HG02588 (cell line): ENCODE data around the gene LRP5.

ENCODE experiments used
- ATAC-seq: cut with Tn5 transposase; IDR thresholded peaks from one replicate; pipeline ENCODE4 v1.9.1; 2021; ENCODE audit warnings: mild to moderate bottlenecking, moderate library complexity; ENCODE audit not compliant: unreplicated experiment

LRP5 gene

GRCh38 chr11:68345776-68346461 is 33.5 kb downstream of the LRP5 start:
- ATAC-seq = no peak

- ATAC-seq = no peak
Measured at GRCh38 chr11:68346462-68346790, 34.0 kb downstream of the LRP5 start.

GRCh38 chr11:68347345-68347744 is 35.0 kb downstream of the LRP5 start:
- no peak for ATAC-seq

- no peak for ATAC-seq
Measured at GRCh38 chr11:68347841-68348240, 35.5 kb downstream of the LRP5 start.

DNA sequence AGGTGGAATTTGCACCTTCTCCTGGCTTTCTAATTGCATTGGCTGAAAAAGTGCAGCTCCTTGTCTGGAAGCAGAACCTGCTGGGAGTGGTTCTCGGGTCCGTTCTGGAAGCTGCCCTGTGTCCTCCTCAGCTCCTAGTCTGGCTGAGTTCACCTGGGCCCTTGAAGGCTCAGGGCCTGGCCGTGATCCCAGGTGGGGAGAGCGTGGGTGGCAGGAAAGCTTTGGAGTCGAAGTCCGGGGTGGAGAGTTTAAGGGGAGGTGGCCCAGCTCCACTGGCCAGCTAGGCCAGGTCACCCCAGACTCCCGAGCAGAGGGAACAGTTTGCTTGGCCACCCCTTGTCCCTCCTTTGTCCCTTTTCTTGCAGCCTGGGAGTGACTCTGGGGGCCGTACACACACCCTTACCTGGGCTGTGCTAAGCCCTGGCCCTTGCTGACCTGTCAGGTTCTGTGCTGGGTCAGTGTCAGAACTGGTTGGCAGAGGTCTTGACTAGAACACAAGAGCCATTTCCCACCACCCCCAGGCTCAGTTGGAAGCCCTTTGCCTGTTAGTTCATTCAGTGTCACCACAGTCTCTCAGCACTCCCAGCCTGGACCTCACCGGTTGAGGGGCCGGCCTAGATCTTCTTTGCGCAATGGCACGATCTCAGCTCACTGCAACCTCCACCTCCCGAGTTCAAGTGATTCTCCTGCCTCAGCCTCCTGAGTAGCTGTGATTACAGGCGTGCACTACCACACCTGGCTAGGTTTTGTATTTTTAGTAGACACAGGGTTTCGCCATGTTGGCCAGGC is 37.3 kb downstream of the LRP5 start:
- no peak for ATAC-seq

DNA sequence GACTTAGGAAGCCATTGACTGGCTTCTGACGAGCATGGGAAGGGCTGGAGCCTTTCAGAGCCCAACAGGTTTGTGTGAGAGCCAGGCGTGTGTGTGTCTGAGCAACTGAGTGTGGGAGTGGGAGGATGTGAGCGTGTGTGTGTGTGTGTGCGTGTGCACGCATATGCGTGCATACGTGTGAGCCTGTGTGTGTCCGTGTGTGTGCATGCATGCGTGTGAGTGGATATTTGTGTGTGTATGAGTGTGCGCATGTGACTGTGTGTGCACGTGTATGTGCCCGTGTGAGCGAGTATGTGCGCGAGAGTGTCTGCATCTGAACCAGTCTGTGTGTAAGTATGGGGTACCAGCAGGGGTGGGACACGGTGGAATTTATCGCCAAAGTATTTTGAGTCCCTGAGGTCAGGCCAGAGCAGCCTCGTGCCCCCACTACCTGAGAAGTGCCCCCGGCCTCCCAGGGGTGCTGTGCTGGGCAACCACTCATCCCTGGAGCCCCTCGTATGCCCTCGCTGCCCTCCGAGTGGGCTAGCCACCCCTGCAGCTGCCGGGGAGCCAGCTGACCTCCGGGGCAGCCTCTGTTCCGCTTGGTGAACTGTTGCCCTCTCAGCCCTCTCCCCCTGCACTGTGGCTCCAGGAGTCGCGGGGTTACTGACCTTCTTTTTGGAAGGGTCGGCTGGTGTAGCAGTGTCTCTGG is 38.5 kb downstream of the LRP5 start:
- ATAC-seq = no peak

GRCh38 chr11:68351450-68352275 is 39.3 kb downstream of the LRP5 start:
- ATAC-seq = no peak

DNA sequence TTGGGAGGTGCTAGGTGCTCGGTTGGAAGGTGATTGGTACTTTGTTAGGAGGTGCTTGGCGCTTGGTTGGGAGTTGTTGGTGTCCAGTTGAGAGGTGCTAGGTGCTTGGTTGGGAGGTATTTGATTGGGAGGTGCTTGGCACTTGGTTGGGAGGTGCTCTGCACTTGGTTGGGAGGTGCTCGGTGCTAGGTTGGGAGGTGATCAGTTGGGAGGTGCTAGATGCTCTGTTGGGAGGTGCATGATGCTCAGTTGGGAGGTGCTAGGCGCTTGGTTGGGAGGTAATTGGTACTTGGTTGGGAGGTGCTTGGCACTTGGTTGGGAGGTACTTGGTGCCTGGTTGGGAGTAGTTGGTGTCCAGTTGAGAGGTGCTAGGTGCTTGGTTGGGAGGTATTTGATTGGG is 40.2 kb downstream of the LRP5 start:
- ATAC-seq = no peak

DNA sequence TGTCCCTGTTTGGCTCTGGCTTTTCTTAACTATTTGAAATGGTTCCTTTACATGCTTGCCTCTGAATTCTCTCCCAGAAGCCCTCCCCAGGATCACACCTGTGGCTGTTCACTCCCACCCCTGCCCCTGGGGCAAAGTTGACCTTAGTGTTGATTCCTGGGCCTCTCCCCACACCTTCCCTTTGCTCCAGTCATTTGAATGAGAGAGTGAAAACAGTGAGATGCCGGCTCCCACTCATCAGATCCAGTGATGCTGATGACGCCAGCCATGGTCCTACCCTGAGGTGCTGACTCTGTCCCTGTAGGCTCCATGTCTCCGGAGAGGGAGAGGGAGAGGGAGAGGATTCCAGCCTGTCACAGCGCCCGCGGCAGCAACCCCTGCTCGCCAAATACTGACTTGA is 40.7 kb downstream of the LRP5 start:
- no peak for ATAC-seq

- ATAC-seq = no peak
Measured at GRCh38 chr11:68353669-68354068, 41.3 kb downstream of the LRP5 start.

- ATAC-seq = no peak
Measured at GRCh38 chr11:68354148-68354872, 41.9 kb downstream of the LRP5 start.

DNA sequence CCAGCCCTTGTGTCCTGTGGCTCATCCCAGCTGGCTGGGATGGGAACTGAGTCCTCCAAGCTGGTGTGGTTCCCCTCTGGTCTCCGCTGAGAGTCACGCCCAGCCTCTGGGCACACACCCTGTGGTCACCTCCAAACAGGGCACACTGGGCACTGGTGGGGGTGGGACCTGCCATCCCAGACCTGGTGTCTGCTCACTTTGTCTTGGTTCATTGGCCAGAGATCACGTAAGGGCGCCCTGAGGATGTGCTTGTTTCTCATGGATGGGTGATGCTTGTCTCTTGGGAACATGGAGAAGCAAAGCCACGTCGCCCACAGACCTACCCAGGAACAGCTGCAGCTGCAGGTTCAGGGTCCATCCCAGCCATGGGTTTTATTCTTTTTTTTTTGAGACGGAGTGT is 43.1 kb downstream of the LRP5 start:
- ATAC-seq = no peak

GRCh38 chr11:68357568-68357967 is 45.2 kb downstream of the LRP5 start:
- ATAC-seq = no peak

- ATAC-seq = no peak
Measured at GRCh38 chr11:68358416-68358815, 46.0 kb downstream of the LRP5 start.

GRCh38 chr11:68361702-68362101 is 49.3 kb downstream of the LRP5 start:
- no peak for ATAC-seq

GRCh38 chr11:68362801-68363379 is 50.5 kb downstream of the LRP5 start:
- ATAC-seq = no peak

DNA sequence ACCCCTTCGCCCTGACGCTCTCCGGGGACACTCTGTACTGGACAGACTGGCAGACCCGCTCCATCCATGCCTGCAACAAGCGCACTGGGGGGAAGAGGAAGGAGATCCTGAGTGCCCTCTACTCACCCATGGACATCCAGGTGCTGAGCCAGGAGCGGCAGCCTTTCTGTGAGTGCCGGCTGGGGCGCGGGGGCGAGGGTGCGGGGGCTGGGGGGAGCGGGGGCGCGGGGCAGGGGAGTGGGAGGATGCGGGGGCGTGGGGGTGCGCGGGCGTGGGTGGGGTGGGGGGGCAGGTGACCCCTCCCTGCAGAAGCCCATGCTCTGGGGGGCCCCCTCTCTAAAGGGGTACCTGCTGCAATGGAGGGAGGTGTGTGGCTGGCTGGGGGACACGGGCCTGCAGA is 51.4 kb downstream of the LRP5 start:
- no peak for ATAC-seq

DNA sequence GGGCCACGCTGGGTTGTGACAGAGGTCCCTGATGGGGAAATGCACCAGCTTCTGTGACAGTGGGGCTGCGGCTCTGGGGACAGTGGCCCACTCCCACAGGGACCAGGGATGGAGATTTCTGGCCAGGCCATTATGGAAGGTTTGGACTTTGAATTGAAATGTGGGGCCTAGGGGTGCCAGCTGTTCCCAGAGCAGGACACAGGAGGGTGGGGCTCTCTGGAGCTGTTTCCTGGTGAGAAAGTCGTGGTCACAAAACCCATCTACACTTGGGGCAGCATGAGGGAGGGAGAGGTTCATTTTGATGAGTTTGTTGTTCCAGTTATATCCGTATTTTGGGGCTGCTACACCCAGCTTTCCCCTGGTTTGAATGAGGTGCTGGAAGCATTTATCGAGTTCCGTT is 52.2 kb downstream of the LRP5 start:
- ATAC-seq = no peak

DNA sequence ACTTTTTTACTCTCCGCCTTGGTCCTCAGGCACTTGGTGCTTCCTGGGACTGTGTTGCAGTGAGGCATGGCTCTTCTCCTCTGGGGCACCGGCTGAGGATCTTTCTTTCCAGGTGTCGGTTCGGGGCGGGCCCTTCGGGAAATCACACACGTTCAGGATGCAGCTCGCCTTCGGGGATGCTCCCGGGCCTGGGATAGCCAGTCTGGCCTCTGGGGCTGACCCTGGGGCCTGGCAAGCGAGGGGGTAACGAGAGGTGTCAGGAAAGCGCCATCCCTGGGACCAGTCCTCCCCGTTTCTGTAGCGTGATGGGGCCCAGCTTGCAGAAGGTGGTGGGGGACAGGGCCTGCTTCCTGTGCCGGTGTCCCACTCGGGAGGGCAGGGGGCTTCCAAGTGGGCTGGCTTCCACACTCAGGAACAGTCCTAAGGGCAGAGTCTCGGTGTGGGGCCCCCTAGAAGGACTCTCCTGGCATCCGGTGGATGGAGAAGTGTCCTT is 53.6 kb downstream of the LRP5 start:
- ATAC-seq = no peak

GRCh38 chr11:68367252-68367651 is 54.9 kb downstream of the LRP5 start:
- ATAC-seq = no peak
